Hepatocyte (in vitro differentiated cells): ENCODE results near the gene YIF1B. TPM values are rescaled to one million over a fixed set of nuclear protein-coding genes. Genes with fewer than 3 reads are reported as not detected.

Source experiments
- DNase-seq: peaks from one replicate; pipeline ENCODE4 v3.0.0-alpha.2; 2016; ENCODE audit warnings: low spot score
- H2AFZ ChIP-seq: fragments of 200-600 bp; sonication (generic); 2 replicates; pipeline ENCODE4 v1.6.0; 2016; ENCODE audit warnings: antibody characterized with exemption, mild to moderate bottlenecking
- H3K27ac ChIP-seq: fragments of 200-600 bp; sonication (generic); 2 replicates; pipeline ENCODE4 v1.5.1; 2016; ENCODE audit warnings: mild to moderate bottlenecking
- H3K27me3 ChIP-seq: fragments of 200-600 bp; sonication (generic); 2 replicates; pipeline ENCODE4 v1.6.1; 2016
- H3K36me3 ChIP-seq: fragments of 200-600 bp; sonication (generic); replicated peaks from 2 replicates; pipeline ENCODE4 v1.5.1; 2016; ENCODE audit warnings: low read depth; ENCODE audit not compliant: insufficient read depth
- H3K4me1 ChIP-seq: fragments of 200-600 bp; sonication (generic); 2 replicates; pipeline ENCODE4 v1.5.1; 2016; ENCODE audit warnings: mild to moderate bottlenecking, moderate library complexity; ENCODE audit not compliant: insufficient read depth
- H3K4me2 ChIP-seq: fragments of 200-600 bp; sonication (generic); 2 replicates; pipeline ENCODE4 v1.6.0; 2016
- H3K4me3 ChIP-seq: fragments of 200-600 bp; sonication (generic); 2 replicates; pipeline ENCODE4 v1.5.1; 2016; ENCODE audit warnings: mild to moderate bottlenecking
- H3K79me2 ChIP-seq: fragments of 200-600 bp; sonication (generic); 2 replicates; pipeline ENCODE4 v1.6.0; 2017; ENCODE audit warnings: mild to moderate bottlenecking
- H3K9me2 ChIP-seq: fragments of 200-600 bp; sonication (generic); replicated peaks from 2 replicates; pipeline ENCODE4 v1.6.0; 2017; ENCODE audit warnings: mild to moderate bottlenecking; ENCODE audit not compliant: insufficient read depth
- H3K9me3 ChIP-seq: fragments of 200-600 bp; sonication (generic); 2 replicates; pipeline ENCODE4 v1.5.1; 2016; ENCODE audit warnings: low read depth, mild to moderate bottlenecking
- H4K20me1 ChIP-seq: fragments of 200-600 bp; sonication (generic); 2 replicates; pipeline ENCODE4 v1.6.0; 2016; ENCODE audit warnings: mild to moderate bottlenecking; ENCODE audit not compliant: insufficient read depth, poor library complexity, severe bottlenecking
- EZH2 ChIP-seq: fragments of 200-600 bp; sonication (generic); IDR thresholded peaks from 2 replicates; pipeline ENCODE4 v1.6.1; 2016; ENCODE audit warnings: antibody characterized with exemption, mild to moderate bottlenecking, borderline replicate concordance
- EZH2phosphoT487 ChIP-seq: fragments of 200-600 bp; sonication (generic); IDR thresholded peaks from one replicate; pipeline ENCODE4 v1.6.1; 2018; ENCODE audit warnings: antibody characterized with exemption, mild to moderate bottlenecking, low read depth, moderate library complexity; ENCODE audit not compliant: unreplicated experiment, severe bottlenecking
- WGBS: methylation state at CpG from one replicate; pipeline ENCODE4 v1.1.6; 2016; ENCODE audit warnings: low lambda C conversion rate; ENCODE audit errors: missing lambda C conversion rate; 5-methylcytosine and 5-hydroxymethylcytosine counted together
- polyA plus RNA-seq: library from polyadenylated mRNA; unstranded; fragments of >200 nt; fragmentation: Nextera tagmentation; extraction: Ambion mirVana; gene quantifications from 2 replicates; pipeline ENCODE4 v1.2.1, GENCODE V29; 2016
- total RNA-seq: library from RNA; depleted of rRNA; stranded (reverse); fragments of >200 nt; gene quantifications from 2 replicates; pipeline ENCODE4 v1.2.3, GENCODE V29; 2014
- TF ChIP-seq, protein P1 (sequence below): fragments of 200-600 bp; sonication (generic); IDR thresholded peaks from 2 replicates; pipeline ENCODE4 v1.5.1; 2016; ENCODE audit warnings: antibody characterized with exemption, mild to moderate bottlenecking; ENCODE audit not compliant: poor library complexity

YIF1B gene
- total and polyA plus RNA-seq, 2 experiments from 2014 or later, result 50.0 to 105 TPM

- H3K27ac ChIP-seq, result peak overlapping the region; percentile 39
- 69% methylated on average over 9 of the region's 9 CpGs for WGBS
- no peaks in the 10 kb centered on the region for H3K9me2 ChIP-seq
- no peak overlapping the region for H2AFZ ChIP-seq
- no peak for DNase-seq
- TF ChIP-seq EZH2phosphoT487 (no peak), EZH2 (no peak)
- TF ChIP-seq, protein P1, sequence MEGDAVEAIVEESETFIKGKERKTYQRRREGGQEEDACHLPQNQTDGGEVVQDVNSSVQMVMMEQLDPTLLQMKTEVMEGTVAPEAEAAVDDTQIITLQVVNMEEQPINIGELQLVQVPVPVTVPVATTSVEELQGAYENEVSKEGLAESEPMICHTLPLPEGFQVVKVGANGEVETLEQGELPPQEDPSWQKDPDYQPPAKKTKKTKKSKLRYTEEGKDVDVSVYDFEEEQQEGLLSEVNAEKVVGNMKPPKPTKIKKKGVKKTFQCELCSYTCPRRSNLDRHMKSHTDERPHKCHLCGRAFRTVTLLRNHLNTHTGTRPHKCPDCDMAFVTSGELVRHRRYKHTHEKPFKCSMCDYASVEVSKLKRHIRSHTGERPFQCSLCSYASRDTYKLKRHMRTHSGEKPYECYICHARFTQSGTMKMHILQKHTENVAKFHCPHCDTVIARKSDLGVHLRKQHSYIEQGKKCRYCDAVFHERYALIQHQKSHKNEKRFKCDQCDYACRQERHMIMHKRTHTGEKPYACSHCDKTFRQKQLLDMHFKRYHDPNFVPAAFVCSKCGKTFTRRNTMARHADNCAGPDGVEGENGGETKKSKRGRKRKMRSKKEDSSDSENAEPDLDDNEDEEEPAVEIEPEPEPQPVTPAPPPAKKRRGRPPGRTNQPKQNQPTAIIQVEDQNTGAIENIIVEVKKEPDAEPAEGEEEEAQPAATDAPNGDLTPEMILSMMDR, result no peak
- H3K4me1 ChIP-seq, result peaks cover 24% of the 10 kb centered on the region
- H3K36me3 ChIP-seq, result no peaks in the 10 kb centered on the region
- peaks cover 57% of the 10 kb centered on the region for H4K20me1 ChIP-seq
- H3K9me3 ChIP-seq, result no peaks in the 10 kb centered on the region
- no peaks in the 10 kb centered on the region for H3K27me3 ChIP-seq
- H3K79me2 ChIP-seq, result peaks cover 94% of the 10 kb centered on the region
- H3K4me3 ChIP-seq, result no peak overlapping the region
- peak overlapping the region; percentile 42 for H3K4me2 ChIP-seq
These were observed 37.6 kb downstream of the YIF1B start for GRCh38 chr19:38277969-38278680.

DNA sequence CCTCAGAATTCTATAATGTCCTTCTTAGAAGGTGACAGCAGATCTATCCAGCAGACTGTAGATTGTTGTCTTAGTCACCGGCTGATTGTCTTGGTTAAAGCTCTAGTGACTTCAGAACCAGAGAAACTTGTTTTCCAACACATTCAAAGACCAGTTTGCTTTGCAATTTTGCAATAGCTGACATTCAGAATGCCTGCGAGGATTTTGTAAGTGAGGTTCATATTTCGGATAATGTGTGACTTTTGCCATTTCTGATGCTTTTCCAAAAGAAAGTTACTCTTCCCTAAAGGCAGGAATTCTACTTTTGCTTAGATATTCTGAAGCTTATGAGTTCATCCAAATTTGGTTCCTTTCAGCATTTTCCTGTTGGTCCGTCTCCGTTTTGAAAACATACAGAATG, 38.2 kb downstream of the YIF1B start:
- TF ChIP-seq EZH2phosphoT487, result no peak
- no peak for TF ChIP-seq EZH2
- TF ChIP-seq, protein P1, result no peak
- H3K79me2 ChIP-seq, result peaks cover 93% of the 10 kb centered on the region
- peak overlapping the region; percentile 39 for H3K27ac ChIP-seq
- peak overlapping the region; percentile 42 for H3K4me2 ChIP-seq
- whole genome bisulfite sequencing, result 49% methylated on average over 5 of the region's 5 CpGs
- no peak overlapping the region for H3K4me3 ChIP-seq
- H3K9me2 ChIP-seq, result no peaks in the 10 kb centered on the region
- H3K4me1 ChIP-seq, result peaks cover 30% of the 10 kb centered on the region
- no peaks in the 10 kb centered on the region for H3K9me3 ChIP-seq
- H2AFZ ChIP-seq, result no peak overlapping the region
- H4K20me1 ChIP-seq, result peaks cover 55% of the 10 kb centered on the region
- H3K36me3 ChIP-seq, result no peaks in the 10 kb centered on the region
- H3K27me3 ChIP-seq, result no peaks in the 10 kb centered on the region
- no peak for DNase-seq

DNA sequence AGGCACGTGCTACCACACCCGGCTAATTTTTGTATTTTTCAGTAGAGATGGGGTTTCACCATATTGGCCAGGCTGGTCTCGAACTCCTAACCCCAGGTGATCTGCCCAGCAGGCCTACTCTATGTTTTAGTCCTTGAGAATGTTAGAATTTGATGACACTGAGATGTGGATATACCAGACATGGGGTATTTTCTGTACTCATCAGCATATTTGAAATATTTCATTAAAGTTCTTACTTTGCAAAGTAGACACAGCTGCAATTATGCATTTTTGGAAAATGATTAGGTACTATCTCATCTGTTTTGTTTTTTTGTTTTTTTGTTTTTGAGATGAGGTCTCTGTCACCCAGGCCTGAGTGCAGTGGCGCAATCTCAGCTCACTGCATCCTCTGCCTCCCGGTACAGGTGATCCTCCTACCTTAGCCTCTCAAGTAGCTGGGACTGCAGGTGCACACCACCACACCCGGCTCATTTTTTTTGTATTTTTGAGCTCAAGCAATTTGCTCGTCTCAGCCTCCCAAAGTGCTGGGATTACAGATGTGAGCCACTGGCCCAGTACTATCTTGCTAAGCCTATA, 38.7 kb downstream of the YIF1B start:
- peak overlapping the region; percentile 39 for H3K27ac ChIP-seq
- peaks cover 93% of the 10 kb centered on the region for H3K79me2 ChIP-seq
- H3K36me3 ChIP-seq, result no peaks in the 10 kb centered on the region
- no peak overlapping the region for H2AFZ ChIP-seq
- no peak for TF ChIP-seq EZH2phosphoT487
- TF ChIP-seq, protein P1, result no peak
- no peak for TF ChIP-seq EZH2
- peaks cover 33% of the 10 kb centered on the region for H3K4me1 ChIP-seq
- H3K9me2 ChIP-seq, result no peaks in the 10 kb centered on the region
- 88% methylated on average over 7 of the region's 7 CpGs for WGBS
- DNase-seq, result no peak
- peak overlapping the region; percentile 42 for H3K4me2 ChIP-seq
- H3K4me3 ChIP-seq, result no peak overlapping the region
- no peaks in the 10 kb centered on the region for H3K27me3 ChIP-seq
- peaks cover 55% of the 10 kb centered on the region for H4K20me1 ChIP-seq
- H3K9me3 ChIP-seq, result no peaks in the 10 kb centered on the region
